Measurements from ENCODE around the gene TMF1.

TMF1 gene

DNA sequence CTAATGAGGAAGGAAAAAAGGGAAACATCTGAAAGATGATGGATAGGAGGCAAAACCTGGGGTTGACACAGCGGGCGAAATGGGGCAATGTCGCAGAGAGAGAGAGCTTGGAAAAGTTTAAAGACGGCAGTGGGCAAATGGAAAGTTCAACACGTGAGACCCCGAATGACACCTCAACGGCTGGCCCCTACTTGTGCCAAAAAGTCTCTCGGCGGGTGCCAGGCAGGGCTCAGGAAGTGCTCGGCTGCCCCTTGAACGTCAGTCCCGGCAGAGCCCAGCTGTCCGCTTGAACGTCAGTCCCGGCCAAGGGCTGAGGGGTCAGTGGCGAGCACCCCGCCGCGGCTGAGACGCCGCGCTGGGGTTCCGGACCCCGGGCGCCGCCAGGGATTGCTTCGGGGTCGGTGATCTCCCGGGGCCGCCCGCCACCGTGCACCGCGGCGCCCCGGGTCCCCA is 39.3 kb downstream of the TMF1 start:
- peak; percentile 71 for DNase-seq

DNA sequence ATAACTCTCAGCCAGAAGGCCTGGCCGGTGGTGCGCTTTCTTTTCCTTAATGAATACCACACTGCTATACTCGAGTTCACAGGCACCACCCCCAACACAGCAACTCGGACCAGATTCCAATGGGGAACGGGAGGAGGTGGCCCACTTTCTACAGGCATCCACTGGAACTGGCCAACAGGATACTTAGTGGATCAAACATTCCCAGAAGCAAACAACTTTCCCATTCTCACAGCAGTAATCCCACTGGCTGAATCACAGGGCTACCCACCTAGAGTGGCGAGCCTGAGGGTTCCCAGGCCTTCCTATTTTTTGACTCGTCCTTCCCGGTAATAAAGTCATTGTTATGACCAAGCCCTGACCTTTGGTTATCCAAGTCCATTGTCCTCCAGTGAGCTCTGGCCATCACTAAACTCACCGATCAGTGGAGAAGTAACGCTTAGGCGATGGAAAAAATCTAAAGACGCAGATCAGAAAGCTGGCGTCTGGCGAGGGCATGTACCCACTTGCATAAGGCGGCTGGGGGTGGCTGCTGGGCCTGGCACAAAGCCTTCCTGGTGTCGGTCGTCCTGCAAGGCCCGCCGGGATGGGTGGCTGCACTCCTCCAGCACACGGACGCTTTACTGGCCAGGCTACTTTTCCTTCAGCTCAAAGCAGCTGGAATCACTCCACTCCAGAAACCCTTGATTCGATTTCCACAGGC is 39.9 kb downstream of the TMF1 start:
- peak; percentile 37 for DNase-seq

DNA sequence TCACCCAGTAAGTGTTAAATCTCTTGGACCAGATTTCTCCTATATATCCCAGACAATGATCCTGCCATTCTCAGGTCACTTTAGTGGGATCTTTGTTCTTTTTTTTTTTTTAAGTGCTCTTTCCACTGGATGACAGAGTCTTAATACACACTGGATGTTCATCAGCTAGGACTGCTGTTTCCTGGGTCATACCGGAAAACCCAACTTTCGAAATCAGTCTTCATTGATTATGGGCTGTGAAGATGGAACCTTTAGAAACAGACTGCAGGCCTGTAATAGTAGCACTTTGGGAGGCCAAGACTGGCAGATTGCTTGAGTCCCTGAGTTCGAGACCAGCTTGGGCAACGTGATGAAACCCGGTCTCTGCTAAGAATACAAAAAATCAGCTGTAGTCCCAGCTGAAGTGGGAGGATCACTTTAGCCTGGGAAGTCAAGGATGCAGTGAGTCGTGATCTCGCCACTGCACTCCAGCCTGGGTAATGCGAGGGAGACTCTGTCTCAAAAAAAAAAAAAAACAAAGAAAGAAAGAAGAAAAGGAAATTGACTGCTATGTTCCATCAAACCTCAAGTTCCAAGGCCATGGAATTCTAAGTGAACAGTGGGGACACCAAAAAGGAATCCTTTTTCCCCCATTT is 40.9 kb downstream of the TMF1 start:
- peak; percentile 12 for DNase-seq

DNA sequence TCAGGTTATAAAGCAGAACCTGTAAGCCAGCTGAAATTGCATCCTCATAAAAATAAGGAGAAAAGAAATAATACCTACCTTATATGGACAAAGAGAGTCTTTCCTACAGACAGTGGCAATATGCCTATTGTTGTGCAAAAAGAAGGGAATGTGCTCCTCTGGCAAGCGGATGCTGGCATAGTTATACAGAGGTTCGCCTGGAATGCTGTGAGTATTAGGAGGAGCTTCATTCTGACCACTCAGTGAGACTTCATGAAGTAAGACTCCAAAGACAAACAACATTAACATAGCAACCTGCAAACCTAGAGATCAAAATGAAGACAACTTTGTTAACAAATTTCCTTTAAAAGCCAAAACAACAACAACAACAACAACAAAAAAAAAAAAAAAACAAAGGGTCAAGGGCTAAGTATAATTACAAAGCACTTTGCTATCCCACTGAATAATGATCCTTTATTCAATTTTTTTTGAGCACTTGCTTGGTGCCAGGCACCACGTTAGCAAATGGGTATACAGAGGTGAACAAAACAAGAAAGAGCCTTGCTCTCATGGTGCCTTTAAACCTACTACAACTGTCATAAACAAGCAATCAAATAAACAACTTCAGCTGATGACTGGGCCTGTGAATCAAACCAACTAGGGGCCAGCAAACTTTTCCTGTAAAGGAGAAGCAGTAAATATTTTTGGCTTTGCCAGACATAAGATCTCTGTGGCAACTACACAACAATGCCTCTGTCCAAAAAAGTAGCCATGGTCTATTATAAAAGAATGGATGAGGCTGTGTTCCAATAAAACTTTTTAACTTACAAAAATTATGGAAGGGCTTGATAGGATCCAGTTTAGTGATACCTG is 42.3 kb downstream of the TMF1 start:
- peak; percentile 90 for DNase-seq

DNA sequence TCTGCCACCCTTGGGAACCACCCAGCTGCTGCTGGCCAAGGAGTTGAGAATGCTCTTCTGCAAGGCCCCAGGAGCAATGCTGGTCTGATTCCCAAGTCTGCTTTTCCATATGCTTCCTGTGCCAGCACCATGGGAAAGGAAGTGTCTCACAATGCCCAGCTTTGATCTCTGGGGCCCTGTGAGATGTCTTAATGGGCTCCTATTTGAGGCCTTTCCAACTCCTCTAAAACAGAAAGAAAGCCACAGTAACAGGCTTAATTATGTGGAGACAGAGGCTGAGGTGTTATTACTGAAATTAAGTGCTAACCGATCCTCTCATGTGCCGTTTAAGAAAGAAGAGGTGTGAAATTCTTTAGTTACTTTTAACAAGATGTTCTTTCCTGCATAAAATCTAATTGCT is 43.2 kb downstream of the TMF1 start:
- no peak for DNase-seq

DNA sequence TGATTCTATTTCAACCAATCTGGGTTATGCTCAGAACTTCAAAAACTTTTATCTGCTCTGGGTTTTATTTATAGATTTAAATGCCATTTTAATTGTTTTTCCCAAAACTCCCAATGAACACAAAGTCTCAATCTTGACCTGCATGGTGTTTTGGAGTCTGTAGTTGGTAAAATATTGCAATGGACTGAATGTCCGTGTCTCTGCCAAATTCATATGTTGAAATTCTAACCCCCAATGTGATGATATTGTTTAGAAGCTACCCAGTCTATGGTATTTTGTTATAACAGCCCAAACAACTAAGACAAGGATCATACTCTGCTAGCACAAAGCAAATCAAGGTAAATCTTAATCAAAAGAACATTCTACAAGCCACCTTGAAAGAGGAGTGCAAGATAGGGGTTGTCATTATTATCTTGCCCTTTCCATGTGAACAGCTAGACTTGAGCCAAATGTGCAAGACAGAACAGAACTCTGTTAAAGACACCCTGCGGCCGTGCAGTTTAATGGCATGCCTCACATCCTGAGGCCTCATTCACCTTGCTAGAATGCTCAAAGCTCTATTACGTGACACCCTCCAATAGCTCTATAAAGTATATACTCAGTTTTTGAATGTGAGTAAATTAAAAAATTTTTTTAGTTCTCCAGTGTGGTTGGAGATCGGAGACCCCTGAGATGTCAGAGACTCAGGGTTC is 46.2 kb downstream of the TMF1 start:
- DNase-seq, result no peak

DNA sequence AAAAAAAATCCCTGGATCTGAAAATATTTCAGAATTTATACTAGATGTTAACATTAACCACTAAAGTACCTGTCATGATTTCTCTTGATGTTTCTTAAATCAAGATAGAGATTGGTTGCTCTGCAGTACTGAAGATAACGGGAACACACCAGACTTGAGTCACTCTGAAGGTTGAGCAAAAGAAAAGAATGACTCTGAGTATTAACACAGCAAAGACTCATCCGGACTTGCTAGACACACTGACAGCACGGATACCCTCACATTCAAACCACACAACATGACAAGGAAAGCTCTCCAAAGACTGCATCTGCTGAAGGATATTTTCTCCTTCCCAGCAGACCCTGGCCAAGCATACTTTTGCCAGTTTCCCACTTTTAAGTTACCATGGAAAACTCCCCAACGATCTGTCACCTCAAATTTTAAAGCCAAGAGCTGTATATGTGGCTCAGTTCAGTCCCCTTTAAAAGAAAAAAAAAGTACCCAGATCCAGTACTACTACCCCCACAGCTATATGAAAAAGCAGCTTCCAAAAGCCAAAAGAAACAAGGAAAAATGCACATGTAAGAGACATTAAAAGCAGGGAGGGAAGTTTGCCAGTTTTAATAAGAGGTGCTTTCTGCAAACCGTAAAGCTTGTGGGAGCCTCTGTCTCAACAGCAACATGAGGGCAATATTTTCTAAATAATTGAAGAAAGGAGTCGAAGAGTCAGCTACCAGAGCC is 46.9 kb downstream of the TMF1 start:
- no peak for DNase-seq

DNA sequence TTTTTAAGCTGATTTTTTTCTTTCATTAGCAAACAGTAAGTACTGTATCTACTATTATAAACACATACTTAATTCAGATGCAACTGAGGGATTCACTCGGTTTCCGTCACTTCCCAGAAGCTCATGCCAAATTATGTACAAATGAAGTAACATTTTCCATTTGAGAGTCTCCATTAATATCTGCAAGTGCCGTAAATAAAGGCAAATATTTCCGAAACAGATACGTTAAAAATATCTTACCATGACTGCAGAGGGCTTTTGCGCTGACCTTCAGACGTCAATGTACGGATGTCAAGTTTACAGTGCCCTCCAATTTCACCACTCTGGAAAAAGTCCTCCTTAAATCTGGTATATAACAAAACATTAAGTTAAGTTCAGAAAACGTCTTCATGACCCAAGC is 48.0 kb downstream of the TMF1 start:
- DNase-seq, result no peak

DNA sequence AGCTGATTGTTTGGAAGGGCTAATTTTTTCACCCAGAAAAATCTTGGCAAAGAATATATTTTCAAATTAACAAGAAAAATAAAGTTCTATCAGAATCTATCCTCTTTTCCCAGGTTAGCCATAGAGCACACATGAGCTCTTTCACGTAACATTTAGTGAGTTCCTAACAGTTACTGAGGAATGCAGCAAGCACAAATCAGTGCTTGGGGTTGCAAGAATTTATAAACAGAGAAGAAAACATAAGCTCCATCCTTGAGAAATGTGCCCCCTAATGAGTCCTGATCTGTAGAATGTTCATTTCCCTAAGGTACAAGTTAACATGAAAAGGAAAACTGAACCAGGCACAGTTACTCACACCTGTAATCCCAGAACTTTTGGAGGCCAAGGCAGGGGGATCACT is 52.5 kb downstream of the TMF1 start:
- DNase-seq, result no peak

DNA sequence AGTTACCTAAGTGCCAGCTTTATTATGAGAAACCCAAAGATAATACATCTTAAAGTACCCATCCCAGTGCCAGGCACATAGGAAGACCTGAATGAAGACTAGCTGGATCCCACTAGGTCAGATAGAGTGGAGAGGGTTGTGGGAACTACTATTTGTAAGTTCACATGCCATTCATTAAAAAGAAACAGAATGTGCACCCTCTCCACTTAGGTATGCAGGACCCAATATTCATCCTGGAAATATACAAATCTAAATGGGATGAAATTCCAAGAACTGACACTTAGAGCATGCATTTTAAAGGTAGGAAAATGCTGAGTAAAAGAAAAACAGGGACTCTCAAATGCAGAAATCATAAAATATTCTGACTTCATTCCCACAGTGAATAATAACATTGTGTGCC is 53.0 kb downstream of the TMF1 start:
- no peak for DNase-seq

DNA sequence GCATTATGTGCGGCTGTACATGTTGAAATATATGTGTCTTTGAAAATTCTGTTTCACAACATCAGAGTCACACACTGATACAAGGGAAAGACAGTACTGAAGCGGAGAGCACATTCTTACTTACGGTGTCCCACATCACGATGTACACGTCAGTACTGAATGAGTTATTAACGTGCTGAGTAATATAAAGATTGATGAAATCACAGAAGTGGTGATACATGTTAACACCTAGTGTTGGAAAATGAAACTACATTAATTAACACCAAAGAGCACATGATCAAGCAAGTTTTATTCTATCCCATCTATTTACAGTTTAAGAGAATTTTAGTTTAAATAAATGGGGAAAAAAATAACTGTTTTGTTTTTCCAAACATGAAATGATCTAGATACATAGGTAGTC is 54.2 kb downstream of the TMF1 start:
- no peak for DNase-seq

DNA sequence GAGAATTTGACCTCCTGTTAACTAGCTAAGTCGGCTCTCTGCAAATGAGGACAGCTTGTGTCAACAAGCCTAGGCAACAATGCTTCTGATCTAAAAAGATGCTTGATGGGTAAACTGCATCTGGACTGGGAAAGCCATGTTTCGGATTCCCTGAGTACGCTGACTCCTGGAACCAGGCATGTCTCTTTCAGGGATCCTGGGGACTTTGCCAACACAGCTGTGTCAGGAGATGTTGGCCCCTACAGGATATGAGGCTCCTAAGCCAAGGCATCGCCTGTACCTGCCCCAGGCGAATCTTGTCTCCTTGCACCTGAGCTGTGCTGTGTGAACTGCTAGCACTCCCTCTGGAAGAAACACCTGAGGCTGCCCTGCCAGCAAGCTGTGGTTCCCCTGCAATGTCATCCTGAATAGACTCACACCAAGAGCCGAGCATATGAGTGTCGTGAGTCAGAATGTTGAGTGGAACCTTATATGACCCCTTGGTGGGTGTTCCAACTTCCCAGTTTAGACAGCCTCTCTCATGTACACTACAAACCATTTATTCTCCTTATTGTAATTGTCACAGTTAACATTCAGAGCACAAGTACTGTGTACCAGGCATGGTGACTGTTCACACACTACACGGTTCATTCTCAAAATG is 55.7 kb downstream of the TMF1 start:
- no peak for DNase-seq

DNA sequence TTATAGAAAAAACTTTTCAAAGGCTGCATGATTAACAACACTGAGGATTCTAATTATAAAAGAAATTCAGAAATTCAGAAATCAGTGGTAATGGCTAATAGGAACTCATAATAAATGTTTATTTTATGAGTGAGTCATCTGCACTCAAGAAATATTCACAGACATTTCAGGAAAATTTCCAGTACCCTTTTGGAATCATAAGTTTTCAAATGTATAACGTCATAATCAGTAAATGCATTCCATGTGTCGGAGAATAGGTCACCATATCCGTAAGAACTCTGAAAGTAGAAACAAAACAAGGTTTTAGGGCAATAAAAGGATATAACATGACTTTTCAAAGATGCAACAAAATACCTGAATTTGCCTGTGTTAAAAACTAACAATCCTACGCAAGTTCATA is 63.4 kb downstream of the TMF1 start:
- DNase-seq, result peak; percentile 79

DNA sequence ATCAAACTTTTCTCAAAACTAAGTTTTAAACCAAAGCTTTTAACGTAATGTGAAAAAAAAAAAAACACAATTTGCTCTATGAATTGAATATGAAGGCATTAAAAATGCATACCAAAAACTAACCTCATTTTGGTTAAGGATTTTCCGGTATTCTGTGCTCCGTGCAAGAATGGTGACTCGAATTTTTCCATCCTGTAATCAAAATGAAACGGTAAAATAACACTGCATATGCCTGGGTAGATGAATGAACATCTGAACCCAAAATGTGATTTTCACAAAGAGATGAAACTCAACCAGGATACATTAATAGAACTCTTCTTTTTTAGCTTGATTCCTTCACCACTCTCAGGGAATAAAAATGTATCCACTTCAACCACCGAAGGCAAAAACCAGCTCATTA is 64.8 kb downstream of the TMF1 start:
- no peak for DNase-seq

DNA sequence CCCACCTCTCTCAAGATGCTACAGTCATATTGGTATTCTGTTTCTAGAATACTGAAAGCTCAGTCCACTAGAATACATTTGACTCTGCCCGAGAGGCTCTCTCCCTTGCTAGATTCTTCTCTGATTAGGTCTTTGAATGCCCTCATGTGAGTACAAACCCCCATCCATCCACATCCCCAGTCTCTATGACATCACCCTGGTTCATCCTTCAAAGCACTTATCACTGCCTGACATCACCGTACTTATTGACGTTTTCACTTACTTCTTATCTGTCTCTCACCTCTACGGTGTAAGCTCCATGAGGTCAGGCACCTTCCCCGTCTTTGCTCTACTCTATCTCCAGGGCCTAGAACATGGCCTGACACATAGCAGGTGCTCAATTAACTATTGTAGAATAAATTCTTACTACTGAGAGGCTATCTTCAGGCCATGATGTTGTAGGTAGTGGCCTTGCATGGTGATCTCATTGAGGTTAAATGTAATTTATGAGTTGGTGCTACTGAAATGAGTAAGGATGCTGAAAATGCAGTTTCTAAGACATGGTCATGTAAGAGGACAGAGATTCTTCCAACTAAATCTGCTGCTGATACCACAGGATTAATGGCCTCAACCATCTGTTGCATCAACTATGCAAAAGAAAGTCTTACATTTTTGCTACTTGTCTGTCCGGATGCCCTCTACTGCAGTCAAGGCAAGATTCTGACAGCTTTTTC is 65.5 kb downstream of the TMF1 start:
- no peak for DNase-seq

DNA sequence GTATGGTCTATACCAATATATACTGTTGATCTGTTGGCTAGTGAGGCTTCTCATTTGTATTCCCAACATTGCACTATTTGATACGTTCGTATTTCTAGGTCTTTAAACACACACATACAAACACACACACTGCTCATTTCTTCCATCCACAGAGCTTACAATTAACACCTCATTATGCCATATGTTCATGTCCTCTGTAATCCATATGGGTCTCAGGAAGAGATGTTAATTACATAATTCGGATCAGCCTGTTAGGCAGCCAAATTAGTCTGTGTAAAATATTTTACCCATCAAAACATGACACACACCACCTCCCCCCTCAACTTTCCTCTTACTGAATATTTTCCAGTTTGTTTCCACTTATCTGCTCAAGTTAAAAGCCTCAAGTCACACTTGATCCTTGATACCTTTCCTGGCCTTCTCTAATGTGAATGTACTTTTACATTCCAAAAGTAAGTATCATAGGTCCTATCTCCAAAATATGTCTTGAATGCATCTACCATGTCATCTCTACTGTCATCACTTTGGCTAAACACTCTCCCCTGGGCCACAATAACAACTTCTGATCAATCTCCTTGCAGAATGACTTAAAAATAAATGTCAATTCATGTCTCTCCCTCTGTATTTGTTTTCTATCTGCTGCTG is 66.9 kb downstream of the TMF1 start:
- DNase-seq, result no peak

DNA sequence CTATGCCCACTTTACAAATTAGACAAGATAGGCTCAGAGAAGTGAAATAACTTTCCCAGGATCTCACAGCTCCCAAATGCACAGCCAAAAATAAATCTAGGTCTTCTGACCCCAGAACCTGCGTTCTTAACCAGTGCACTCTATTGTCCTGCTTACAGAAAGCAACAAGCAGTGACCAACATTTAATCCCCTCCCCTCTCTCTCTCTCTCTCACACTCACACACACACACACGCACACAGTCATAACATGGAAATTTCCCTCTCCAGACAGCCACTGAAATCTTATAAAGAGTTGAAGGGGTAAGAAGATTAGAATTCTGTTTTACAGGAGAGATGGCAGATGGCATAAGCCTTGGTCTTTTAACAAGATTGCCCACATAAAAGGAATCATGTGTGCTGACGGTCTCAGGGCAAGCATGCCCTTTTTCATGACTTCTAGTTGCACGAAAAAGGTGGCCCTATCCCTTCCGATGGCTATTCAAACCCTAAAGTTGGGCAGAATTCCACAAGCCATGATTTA is 68.1 kb downstream of the TMF1 start:
- DNase-seq, result no peak

DNA sequence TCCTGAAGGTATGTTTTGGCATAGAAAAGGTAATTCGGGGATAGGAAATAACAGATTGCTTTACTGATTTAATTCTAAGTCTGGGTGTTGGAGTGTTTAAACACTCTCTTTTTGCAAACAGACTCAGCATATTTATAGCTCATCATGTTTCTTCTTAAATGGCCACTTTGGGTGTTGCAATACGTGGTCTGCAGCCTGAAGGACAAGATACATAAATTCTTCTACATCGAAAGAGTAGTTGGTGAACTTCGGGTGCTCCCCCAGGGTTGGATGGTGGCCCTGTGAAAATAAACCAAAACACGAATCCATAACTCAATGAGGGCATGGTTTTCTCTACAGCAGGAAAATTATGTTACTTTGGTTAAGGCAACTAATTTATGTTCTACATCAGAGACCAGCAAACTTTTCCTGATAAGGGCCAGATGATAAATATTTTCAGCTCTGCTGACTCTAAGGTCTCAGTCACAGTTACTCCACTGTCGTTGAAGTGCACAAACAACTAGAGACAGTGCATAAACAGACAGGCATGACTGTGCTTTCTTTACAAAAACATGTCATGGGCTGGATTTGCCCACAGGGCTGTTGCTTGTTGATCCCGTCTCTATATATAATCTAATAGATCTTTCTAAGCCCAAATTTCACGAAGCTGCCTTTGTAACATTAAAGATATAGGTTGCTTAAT is 74.5 kb downstream of the TMF1 start:
- DNase-seq, result no peak

DNA sequence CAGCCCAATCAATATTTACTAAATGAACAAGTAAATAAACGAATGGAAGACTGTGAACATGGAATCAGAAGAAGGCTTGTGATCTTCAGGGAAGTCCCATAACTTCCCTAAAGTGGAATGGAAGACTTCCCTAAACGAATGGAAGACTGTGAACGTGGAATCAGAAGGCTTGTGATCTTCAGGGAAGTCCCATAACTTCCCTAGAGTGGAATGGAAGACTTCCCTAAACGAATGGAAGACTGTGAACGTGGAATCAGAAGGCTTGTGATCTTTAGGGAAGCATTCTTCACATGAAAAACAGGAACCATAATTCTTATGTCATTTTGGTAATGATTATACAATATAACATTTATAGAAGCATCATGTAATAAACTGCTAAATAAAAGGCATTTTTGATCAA is 77.4 kb downstream of the TMF1 start:
- no peak for DNase-seq

DNA sequence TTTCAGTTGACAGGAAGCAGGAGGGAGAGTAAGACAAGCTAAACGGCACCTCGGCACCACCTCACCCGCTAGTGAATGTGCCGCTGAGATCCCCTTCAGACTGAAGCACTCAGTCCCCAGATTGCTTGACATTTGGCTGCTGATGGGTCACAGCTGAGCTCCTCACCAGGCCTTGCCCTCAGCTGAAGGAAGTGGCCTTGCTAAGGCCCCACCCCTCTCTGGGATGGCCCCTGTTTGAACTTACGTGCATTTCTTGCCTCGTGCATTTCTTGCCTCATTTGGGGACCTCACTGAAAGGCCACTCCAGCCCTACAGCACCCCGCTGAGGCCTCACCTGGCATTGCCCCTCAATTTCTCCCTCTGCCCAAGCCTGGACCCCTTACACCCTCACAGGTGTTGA is 78.5 kb downstream of the TMF1 start:
- DNase-seq, result no peak
